Tibial nerve (tissue), 4 donors: ENCODE results near the gene AXIN1. TPM values are rescaled to one million over a fixed set of nuclear protein-coding genes. Genes with fewer than 3 reads are reported as not detected.
"Not testable (repeated sequence)": the region's sequence is repeated elsewhere in the genome, so short reads cannot be mapped to it uniquely, and the experiment has no call there.

Source experiments
- DNase-seq, 2 donors: peaks; one replicate each; pipeline ENCODE4 v3.0.0-alpha.2; 2019; ENCODE audit warnings: low spot score in 2 of 2
- H3K27ac ChIP-seq, 4 donors: fragments of 200-600 bp; sonication (generic) in 3 of 4; one replicate each; pipeline ENCODE4 v1.5.1; 2017 to 2019; ENCODE audit warnings: mild to moderate bottlenecking in 1 of 4
- H3K27me3 ChIP-seq, 2 donors: fragments of 200-600 bp; sonication (generic) in 1 of 2; one replicate each; pipeline versions ENCODE4 v1.5.1 to v1.6.0; 2017 to 2019
- H3K36me3 ChIP-seq, 3 donors: fragments of 200-600 bp; sonication (generic); one replicate each; pipeline ENCODE4 v1.5.1; 2018 to 2019
- H3K4me1 ChIP-seq, 4 donors: fragments of 200-600 bp; sonication (generic) in 3 of 4; one replicate each; pipeline ENCODE4 v1.5.1; 2017 to 2019
- H3K4me3 ChIP-seq, 4 donors: fragments of 200-600 bp; sonication (generic) in 3 of 4; one replicate each; pipeline ENCODE4 v1.5.1; 2017 to 2019; ENCODE audit warnings: mild to moderate bottlenecking in 1 of 4, moderate library complexity in 1 of 4
- H3K9me3 ChIP-seq, 4 donors: fragments of 200-600 bp; sonication (generic) in 3 of 4; one replicate each; pipeline ENCODE4 v1.5.1; 2017 to 2019
- EP300 ChIP-seq, 2 donors: sonication (generic); formaldehyde crosslinking; IDR thresholded peaks; one replicate each; pipeline ENCODE4 v1.6.1; 2017; ENCODE audit warnings: antibody characterized with exemption in 2 of 2, mild to moderate bottlenecking in 1 of 2
- POLR2A ChIP-seq, 2 donors: fragments of 450-650 bp; IDR thresholded peaks; one replicate each; pipeline ENCODE4 v1.6.1; 2017; ENCODE audit warnings: antibody characterized with exemption in 2 of 2, mild to moderate bottlenecking in 2 of 2, moderate library complexity in 2 of 2
- WGBS, 2 donors: methylation state at CpG; one replicate each; pipeline ENCODE4 v1.1.5; 2018; 5-methylcytosine and 5-hydroxymethylcytosine counted together
- total RNA-seq, 4 donors: library from RNA; depleted of rRNA; stranded (reverse); fragments of >200 nt; gene quantifications; one replicate each; pipeline ENCODE4 v1.1.0, GENCODE V29; 2016
- TF ChIP-seq, protein P1 (sequence below), 5 experiments: fragments of 200-600 bp in 3 of 5; fragments of 450-650 bp in 2 of 5; sonication (generic) in 3 of 5; IDR thresholded peaks; one replicate each; pipeline ENCODE4 v1.5.1; 2016 to 2019; ENCODE audit warnings: antibody characterized with exemption in 5 of 5, mild to moderate bottlenecking in 3 of 5, moderate library complexity in 2 of 5

Gene AXIN1
- total RNA-seq, 4 donors from 2014 or later, result 23.4 to 37.1 (median 25.0) TPM

GRCh38 chr16:340370-341091 lies 12.0 kb downstream of the AXIN1 start:
- Histone ChIP-seq H3K27me3 (no peaks in the 10 kb centered on the region), H3K36me3 (peaks cover 0 to 18% (median 0%) of the 10 kb centered on the region in 3 donors), H3K9me3 (no peaks in the 10 kb centered on the region), H3K27ac (no peak overlapping the region), H3K4me3 (no peak overlapping the region), H3K4me1 (peaks cover 0 to 15% (median 3%) of the 10 kb centered on the region in 4 donors)
- no peak for DNase-seq
- TF ChIP-seq, protein P1, sequence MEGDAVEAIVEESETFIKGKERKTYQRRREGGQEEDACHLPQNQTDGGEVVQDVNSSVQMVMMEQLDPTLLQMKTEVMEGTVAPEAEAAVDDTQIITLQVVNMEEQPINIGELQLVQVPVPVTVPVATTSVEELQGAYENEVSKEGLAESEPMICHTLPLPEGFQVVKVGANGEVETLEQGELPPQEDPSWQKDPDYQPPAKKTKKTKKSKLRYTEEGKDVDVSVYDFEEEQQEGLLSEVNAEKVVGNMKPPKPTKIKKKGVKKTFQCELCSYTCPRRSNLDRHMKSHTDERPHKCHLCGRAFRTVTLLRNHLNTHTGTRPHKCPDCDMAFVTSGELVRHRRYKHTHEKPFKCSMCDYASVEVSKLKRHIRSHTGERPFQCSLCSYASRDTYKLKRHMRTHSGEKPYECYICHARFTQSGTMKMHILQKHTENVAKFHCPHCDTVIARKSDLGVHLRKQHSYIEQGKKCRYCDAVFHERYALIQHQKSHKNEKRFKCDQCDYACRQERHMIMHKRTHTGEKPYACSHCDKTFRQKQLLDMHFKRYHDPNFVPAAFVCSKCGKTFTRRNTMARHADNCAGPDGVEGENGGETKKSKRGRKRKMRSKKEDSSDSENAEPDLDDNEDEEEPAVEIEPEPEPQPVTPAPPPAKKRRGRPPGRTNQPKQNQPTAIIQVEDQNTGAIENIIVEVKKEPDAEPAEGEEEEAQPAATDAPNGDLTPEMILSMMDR (IDR thresholded peaks at IDR 0.05), result no peak
- TF ChIP-seq EP300 (IDR thresholded peaks at IDR 0.05), result no peak
- no peak for TF ChIP-seq POLR2A (IDR thresholded peaks at IDR 0.05)
- 87 to 94% methylated on average over 21 to 23 of the region's 23 CpGs for WGBS, 2 donors

DNA sequence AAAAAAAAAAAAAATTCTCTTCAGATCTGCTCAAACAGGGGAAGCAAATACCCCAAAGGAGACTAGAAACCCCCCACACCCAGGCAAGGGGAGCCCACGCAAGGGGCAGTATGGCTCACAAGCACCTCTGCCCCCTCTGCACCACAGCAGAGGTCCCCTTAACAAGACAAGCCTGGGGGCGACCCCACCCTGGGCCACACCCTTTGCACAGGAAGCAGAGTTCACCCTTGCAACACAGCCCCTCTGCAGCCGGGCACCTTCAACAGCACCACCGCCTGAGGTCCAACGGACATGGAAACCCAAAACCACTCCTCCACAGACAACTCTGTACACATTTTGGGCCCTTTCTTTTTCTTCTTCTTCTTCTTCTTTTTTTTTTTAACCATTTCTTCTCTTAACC lies 12.8 kb downstream of the AXIN1 start:
- Histone ChIP-seq H3K4me1 (peaks cover 0 to 15% (median 3%) of the 10 kb centered on the region in 4 donors), H3K36me3 (peaks cover 0 to 10% (median 0%) of the 10 kb centered on the region in 3 donors), H3K27ac (no peak overlapping the region), H3K4me3 (no peak overlapping the region), H3K9me3 (no peaks in the 10 kb centered on the region), H3K27me3 (no peaks in the 10 kb centered on the region)
- TF ChIP-seq POLR2A (IDR thresholded peaks at IDR 0.05) (no peak), EP300 (IDR thresholded peaks at IDR 0.05) (no peak)
- TF ChIP-seq, protein P1 (IDR thresholded peaks at IDR 0.05), result no peak
- no peak for DNase-seq
- 75 to 79% methylated on average over 5 of the region's 5 CpGs for WGBS, 2 donors

- Histone ChIP-seq H3K27me3 (no peaks in the 10 kb centered on the region), H3K9me3 (no peaks in the 10 kb centered on the region), H3K36me3 (peaks cover 0 to 6% (median 0%) of the 10 kb centered on the region in 3 donors), H3K4me1 (peaks cover 0 to 9% (median 3%) of the 10 kb centered on the region in 4 donors), H3K4me3 (no peak overlapping the region), H3K27ac (no peak overlapping the region)
- WGBS, 2 donors, result 70 to 78% methylated on average over 21 of the region's 21 CpGs
- TF ChIP-seq POLR2A (IDR thresholded peaks at IDR 0.05) (no peak), EP300 (IDR thresholded peaks at IDR 0.05) (no peak)
- TF ChIP-seq, protein P1 (IDR thresholded peaks at IDR 0.05), result no peak
- no peak for DNase-seq
Measured at GRCh38 chr16:337975-338575, 14.4 kb downstream of the AXIN1 start.

- WGBS, 2 donors, result 76% methylated on average over 4 to 10 of the region's 10 CpGs
- Histone ChIP-seq H3K27me3 (no peaks in the 10 kb centered on the region), H3K4me3 (no peak overlapping the region), H3K9me3 (no peaks in the 10 kb centered on the region), H3K27ac (no peak overlapping the region), H3K4me1 (peaks cover 0 to 8% (median 3%) of the 10 kb centered on the region in 4 donors), H3K36me3 (peaks cover 0 to 6% (median 0%) of the 10 kb centered on the region in 3 donors)
- no peak for DNase-seq
- TF ChIP-seq POLR2A (IDR thresholded peaks at IDR 0.05), result no peak
- TF ChIP-seq, protein P1 (IDR thresholded peaks at IDR 0.05), result no peak
- no peak for TF ChIP-seq EP300 (IDR thresholded peaks at IDR 0.05)
Measured at GRCh38 chr16:337437-337836, 15.1 kb downstream of the AXIN1 start.

DNA sequence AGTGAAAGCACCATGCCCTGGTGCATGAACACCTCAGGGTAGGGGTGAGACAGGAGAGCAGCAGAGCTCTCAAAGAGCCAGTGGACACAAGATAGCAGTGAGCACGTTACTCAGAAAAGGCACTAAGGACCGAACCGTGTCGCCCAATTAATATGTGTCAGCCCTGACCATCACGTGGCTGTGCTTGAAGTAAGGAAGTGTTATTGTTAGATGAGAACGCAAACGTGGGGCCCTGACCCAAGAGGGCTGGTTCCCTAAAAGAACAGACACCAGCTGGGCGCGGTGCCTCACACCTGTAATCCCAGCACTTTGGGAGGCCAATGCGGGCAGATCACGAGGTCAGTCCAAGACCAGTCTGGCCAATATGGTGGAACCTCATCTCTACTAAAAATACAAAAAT lies 16.3 kb downstream of the AXIN1 start:
- Histone ChIP-seq H3K27me3 (no peaks in the 10 kb centered on the region), H3K4me3 (no peak overlapping the region), H3K36me3 (no peaks in the 10 kb centered on the region), H3K4me1 (peaks cover 0 to 6% (median 3%) of the 10 kb centered on the region in 4 donors), H3K27ac (no peak overlapping the region), H3K9me3 (no peaks in the 10 kb centered on the region)
- TF ChIP-seq POLR2A (IDR thresholded peaks at IDR 0.05) (no peak), EP300 (IDR thresholded peaks at IDR 0.05) (no peak)
- TF ChIP-seq, protein P1 (IDR thresholded peaks at IDR 0.05), result no peak
- 87 to 92% methylated on average over 11 of the region's 11 CpGs for WGBS, 2 donors
- DNase-seq, result no peak

GRCh38 chr16:334861-335632 lies 17.5 kb downstream of the AXIN1 start:
- not testable (repeated sequence) for DNase-seq, H3K36me3 ChIP-seq, H3K27me3 ChIP-seq, H3K4me3 ChIP-seq, H3K27ac ChIP-seq, H3K9me3 ChIP-seq
- peaks cover 0 to 16% (median 3%) of the 10 kb centered on the region in 4 donors for H3K4me1 ChIP-seq
- WGBS, 2 donors, result 89 to 91% methylated on average over 11 of the region's 11 CpGs

GRCh38 chr16:334164-334832 lies 18.2 kb downstream of the AXIN1 start:
- peaks cover 0 to 11% (median 2%) of the 10 kb centered on the region in 4 donors for H3K4me1 ChIP-seq
- WGBS, 2 donors, result 94 to 95% methylated on average over 4 to 5 of the region's 5 CpGs

More at GRCh38 chr16:334164-334832, 18.2 kb downstream of the AXIN1 start:
- H3K27me3 ChIP-seq, H3K27ac ChIP-seq, H3K36me3 ChIP-seq, H3K4me3 ChIP-seq, H3K9me3 ChIP-seq, DNase-seq: not testable (repeated sequence)
